Activated CD8-positive, alpha-beta memory T cell treated with anti-CD3 and anti-CD28 coated beads for 1 hour (primary cell): Measurements from ENCODE around the gene SCLY.
"Not testable (repeated sequence)": the region's sequence is repeated elsewhere in the genome, so short reads cannot be mapped to it uniquely, and the experiment has no call there.

Source experiments
- DNase-seq, 2 donors: peaks; one replicate each; pipeline ENCODE4 v3.0.0-alpha.2; 2020; ENCODE audit warnings: low read depth in 1 of 2; ENCODE audit errors: extremely low read depth in 1 of 2

Gene SCLY

DNA sequence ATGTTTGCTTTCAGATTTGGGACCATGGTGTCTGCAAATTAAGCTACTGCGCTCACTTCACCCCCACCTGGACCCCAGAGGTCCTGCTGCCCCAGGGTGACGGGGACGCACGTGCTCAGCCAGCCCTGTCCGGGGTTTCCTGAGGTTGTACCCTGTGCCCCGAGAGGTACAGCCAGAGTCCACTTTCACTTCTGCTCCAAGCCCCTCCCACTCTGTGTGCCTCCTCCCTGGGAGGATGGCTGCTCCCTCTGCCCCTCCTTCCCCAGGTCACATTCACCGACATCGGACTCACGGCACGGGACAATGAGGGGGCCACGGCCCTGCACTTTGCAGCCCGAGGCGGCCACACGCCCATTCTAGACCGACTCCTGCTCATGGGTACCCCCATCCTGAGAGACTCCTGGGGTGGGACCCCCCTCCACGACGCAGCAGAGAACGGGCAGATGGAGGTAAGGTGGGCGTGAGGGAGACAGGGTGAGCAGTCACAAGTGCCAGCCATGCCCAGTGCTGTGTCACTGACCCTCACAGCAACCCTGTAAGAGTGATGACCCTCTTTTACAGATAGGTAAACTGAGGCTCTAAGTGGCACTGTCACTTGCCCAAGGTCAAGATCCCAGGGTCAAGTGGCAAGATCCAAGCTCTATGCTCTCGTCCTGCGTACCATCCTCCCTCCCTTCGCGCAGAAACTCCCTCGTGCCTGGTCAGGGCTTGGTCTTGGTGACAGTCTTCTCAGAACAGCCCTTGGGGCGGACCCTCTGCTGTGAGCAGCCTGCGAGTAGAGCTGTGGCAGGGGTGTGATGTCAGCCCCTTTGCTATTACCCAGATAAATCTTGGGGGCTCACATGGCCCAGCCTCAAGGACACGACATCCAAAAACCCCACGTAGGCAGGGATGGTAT, 47.0 kb downstream of the SCLY start:
- no peak for DNase-seq

- DNase-seq: no peak
Measured at GRCh38 chr2:238108423-238109183, 47.8 kb downstream of the SCLY start.

- no peak for DNase-seq
Measured at GRCh38 chr2:238113611-238114010, 52.8 kb downstream of the SCLY start.

GRCh38 chr2:238114331-238114841, 53.6 kb downstream of the SCLY start:
- no peak for DNase-seq

- DNase-seq: no peak
Measured at GRCh38 chr2:238114851-238115660, 54.3 kb downstream of the SCLY start.

GRCh38 chr2:238115709-238116108, 54.9 kb downstream of the SCLY start:
- not testable (repeated sequence) for DNase-seq

DNA sequence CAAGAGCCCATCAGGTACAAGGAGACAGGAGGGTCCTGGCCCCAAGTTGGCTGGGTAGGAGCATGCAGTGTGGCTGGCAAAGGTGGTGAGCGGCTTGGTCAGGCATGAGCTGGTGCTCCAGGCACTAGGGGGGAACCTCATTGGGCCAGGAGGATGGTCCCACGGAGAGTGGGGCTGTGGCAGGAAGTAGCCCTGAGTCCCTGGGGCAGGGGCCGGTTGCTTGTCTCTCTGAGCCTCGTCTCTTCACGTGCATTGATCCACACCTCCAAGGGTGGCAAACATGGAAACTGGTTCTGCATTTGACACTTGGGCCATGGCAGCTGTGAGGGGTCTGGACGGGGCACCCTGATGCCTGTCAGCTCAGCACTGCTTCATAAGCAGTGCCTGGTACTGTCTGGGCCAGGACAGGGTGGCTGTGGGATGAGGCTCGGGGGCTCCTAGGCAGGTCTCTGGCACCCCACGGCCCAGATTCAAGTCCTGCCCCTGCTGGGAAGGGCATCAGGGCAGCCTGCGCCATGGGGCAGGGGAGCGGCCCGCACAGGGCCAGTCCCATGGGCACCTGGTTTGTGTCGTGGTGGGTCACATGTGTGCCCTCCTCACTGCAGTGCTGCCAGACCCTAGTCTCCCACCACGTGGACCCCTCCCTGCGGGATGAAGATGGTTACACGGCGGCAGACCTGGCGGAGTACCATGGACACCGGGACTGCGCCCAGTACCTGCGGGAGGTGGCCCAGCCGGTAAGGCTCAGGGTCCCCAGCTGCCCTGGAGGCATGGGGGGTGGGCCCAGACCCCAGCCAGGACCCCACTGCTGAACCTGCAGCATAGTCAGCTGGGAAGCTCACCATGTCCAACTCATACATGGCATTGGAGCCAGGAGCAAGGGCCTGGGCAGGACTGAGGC, 55.7 kb downstream of the SCLY start:
- no peak for DNase-seq

GRCh38 chr2:238117199-238118154, 56.7 kb downstream of the SCLY start:
- DNase-seq: no peak

- no peak for DNase-seq
Measured at GRCh38 chr2:238119756-238120462, 59.1 kb downstream of the SCLY start.

- DNase-seq: no peak
Measured at GRCh38 chr2:238120463-238121298, 59.9 kb downstream of the SCLY start.

GRCh38 chr2:238121511-238122286, 60.9 kb downstream of the SCLY start:
- DNase-seq: no peak

- DNase-seq: no peak
Measured at GRCh38 chr2:238122287-238123217, 61.8 kb downstream of the SCLY start.

- no peak for DNase-seq
Measured at GRCh38 chr2:238123218-238123971, 62.6 kb downstream of the SCLY start.

GRCh38 chr2:238123991-238124470, 63.2 kb downstream of the SCLY start:
- DNase-seq: no peak
